NCI-H510A (cell line): ENCODE data around the gene DRC7.

Experiments used
- DNase-seq: peaks from one replicate; lab custom pipeline; 2025; lab: John Stamatoyannopoulos, UW

The DRC7 gene

DNA sequence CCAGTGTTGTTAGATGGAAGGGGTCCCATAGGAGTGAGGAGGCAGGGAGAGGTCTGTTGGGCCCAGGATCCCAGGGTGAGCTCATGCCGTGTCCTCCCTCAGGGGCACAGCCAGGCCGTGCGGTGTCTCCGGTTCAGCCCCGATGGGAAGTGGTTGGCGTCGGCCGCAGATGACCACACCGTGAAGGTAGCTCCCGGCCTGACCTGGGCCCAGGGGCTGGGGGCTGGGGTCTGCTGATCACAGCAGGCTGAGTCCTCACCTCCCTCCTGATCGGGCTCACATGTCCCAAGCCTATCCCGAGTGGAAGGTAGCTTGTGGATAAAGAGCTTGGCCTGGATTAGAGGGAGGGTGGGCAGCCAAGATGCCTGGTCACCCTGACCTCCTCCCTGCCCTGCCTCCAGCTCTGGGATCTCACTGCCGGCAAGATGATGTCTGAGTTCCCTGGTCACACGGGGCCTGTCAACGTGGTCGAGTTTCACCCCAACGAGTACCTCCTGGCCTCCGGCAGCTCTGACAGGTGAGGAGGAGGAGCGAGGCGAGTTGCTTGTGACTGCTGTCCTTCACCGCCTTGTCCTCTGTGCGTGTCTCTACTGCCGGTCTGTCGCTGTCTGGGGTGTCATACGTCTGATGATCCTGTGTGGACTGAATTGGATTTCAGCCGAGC, 57.1 kb downstream of the DRC7 start:
- DNase-seq = no peak

DNA sequence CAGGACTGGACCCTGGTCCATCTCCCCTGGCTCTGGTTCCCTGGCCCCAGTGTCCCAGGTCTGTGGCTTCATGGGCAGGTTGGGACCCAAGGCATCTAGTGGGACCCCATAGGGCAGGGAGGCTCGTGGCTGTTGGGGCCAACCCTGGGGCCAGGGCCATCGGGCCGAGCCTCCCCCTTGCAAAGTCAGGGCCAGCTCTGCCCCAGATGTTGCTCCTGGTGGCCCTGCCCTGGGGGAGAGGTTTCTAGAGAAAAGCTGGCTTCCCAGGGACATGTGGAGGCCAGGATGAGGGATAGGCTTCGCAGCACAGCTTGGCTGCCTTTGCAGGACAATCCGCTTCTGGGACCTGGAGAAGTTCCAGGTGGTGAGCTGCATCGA, 57.6 kb downstream of the DRC7 start:
- DNase-seq = no peak

DNA sequence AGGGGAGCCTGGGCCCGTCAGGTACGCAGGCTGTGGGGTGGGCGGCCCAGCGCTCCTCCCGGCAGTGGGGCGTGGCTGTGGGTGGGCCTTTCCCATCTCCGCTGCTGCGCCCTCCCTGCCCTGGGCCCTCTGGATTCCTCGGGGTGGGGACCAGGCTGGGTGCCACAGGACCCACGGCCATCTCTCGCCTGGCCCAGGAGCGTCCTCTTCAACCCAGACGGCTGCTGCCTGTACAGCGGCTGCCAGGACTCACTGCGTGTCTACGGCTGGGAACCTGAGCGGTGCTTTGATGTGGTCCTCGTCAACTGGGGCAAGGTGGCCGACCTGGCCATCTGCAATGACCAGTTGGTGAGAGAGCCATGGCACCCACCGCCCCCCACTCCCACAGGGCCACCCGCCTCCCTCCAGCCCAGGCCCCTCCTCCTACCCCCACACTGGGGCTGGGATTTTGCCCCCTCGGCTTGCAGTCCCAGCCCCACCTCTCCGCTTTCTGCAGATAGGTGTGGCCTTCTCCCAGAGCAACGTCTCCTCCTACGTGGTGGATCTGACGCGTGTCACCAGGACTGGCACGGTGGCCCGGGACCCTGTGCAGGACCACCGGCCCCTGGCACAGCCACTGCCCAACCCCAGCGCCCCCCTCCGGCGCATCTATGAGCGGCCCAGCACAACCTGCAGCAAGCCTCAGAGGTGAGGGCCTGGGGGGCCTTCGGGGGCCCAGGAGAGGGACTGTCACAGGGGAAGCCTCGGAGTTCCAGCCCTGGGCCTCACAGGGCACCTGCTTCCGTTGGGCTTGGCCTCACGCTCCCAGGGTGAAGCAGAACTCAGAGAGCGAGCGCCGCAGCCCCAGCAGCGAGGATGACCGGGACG, 58.2 kb downstream of the DRC7 start:
- no peak for DNase-seq

DNA sequence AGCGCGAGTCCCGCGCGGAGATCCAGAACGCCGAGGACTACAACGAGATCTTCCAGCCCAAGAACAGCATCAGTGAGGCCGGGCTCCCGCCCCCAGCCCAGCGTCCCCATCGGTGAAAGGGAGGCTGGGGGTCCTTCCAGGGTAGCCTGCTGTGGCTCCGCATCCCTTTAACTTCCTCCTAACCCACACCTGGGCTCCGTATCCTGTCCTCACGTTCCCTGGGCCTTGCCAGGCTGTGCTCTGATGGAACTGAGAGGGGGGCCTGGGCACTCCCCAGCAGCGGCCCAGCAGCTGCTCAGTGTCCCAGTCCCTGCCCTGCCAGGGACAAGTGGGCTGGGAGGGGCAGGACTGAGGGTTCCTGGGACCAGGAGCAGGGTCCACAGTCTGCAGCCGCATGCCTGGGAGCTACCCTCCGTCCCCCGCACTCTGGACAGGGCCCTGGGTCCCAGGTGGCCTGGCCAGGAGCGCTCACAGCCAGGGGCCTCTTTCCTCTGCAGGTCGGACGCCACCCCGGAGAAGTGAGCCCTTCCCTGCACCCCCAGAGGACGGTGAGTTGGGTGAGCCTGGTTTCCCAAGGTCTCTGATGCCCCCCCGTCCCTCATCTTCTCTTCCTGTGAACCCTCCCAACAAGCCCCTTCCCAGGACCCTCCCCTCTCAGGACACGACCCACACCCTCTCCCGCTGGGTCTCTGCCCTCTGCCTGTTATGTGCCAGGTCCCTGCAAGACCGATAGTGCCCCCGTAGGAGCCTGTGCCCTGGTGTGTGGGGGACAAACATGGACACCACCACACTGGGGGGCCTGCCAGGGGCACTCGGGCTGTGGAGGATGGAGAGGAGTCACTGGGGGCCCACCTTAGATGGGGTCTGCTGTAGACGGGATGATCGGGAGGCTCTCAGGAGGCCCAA, 59.1 kb downstream of the DRC7 start:
- no peak for DNase-seq

- no peak for DNase-seq
Measured at GRCh38 chr16:57754354-57755060, 59.9 kb downstream of the DRC7 start.

GRCh38 chr16:57755061-57755684, 60.6 kb downstream of the DRC7 start:
- no peak for DNase-seq

- DNase-seq = no peak
Measured at GRCh38 chr16:57755726-57756423, 61.3 kb downstream of the DRC7 start.

DNA sequence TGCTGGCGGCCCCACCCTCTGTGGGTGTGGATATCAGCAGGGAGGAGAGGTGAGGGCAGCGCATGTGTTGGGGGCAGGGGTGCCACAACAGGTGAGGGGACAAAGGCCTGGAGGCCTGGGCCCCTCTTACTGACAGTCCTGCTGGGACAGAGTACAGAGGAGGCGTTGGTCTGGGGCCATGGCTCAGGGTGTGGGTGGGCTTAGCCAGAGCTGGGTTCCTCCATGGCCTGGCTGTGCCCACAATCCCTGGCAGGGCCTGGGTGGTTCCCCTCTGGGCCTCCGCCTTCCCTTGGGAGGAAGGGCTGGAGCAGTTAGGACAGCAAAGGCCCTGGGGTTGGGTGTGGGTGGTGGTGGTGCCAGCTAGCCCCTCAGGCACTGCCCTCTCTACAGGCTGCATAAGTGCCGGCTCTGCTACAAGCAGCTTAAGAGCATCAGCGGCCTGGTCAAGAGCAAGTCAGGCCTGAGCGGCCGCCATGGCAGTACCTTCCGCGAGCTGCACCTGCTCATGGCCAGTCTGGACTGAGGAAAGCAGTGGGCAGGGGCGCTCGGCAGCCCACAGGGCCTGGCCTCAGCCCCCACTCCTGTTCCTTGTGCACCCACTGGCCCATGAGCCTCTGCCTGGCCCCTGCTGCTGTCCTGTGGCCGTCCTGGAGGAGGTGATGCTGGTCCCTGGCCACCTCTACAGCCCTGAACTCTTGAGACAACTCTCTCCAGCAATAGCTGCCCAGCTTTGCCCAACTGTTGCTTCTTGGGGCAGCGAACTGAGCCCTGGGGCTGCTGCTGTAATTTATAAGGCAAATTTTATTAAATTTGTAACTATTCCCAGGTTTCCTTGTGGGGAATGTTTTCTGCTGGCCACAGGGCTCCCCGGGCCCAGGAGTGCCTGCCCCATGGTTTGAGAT, 62.1 kb downstream of the DRC7 start:
- no peak for DNase-seq

DNA sequence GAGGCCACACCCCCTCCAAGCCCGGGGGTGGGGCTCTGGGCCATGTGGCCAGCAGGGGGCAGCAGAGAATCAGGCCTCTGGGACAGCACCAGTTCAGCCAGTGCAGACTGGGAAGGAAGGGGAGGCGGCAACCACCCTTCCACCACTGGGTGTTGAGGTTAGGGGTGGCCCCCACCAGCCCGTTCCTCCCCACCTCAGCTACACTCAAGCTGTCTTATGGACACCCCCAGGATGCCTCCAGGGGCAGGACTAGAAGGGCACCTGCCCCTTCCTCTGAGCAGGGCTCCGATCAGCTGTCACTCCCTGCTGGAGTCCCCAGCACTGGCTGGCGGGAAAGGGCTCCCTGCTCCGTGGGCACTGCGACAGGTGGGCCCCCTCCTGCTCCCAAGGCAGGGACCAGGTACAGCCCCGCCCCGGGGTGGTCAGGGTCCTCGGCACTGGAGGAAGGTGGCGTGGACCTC, 62.8 kb downstream of the DRC7 start:
- DNase-seq = no peak

GRCh38 chr16:57757883-57758282, 63.3 kb downstream of the DRC7 start:
- DNase-seq = no peak

- no peak for DNase-seq
Measured at GRCh38 chr16:57758331-57759117, 63.9 kb downstream of the DRC7 start.

DNA sequence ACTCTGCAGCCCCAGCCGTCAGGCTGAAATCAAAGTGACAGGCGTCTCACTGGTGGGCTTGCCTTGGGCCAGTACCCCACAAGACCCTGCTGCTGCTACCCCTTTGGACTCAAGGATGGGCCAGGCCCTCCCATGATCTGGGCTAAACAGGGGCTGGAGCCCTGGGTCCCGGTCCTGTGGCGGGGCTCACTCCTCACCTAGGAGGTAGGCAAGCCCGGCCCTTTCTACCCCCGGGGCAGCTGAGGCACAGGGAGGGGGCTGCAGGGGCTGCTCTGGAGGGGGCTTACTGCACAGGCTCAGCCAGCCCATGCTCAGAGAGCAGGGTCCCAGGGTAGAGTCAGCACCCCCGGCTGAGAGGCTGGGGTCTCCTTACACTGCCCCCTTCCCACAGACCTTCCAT, 64.5 kb downstream of the DRC7 start:
- no peak for DNase-seq

DNA sequence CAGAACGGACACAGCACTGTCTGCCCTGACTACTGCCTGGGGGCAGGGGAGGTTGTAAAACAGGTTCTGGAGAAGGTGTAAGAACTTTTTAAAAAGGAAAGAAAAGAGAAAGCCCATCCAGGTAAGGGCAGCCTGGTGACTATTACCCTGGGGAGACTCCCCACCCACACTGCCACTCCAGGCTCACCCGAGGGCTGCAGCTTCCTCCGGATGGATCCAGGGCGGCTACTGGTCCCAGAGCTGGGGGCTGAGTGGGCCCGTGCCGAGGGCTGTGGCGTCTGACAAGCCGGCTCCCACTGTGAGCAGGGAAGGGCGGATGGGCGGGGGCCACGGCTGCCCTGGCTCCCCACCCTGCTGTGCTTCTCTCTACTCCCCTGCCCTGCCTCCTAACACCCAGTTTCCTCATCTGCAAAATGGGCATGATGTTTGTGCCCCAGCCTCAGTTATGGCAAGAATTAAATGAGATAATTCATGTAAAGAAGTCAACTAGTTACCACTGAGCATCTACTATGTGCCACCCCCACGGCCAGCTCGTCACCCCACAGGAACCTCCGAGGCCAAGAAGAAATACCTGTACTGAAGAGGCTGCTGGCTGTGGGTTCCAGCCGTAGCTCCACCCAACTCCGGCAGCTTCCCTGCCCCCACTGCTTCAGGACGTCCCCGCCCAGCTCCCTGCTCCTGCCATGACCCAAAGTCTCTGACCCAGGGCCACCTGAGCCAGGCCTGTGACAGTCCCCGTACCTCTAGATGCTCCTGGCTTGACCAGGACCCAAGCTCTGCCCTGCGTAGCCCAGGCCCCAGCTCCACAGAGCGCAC, 65.1 kb downstream of the DRC7 start:
- no peak for DNase-seq

DNA sequence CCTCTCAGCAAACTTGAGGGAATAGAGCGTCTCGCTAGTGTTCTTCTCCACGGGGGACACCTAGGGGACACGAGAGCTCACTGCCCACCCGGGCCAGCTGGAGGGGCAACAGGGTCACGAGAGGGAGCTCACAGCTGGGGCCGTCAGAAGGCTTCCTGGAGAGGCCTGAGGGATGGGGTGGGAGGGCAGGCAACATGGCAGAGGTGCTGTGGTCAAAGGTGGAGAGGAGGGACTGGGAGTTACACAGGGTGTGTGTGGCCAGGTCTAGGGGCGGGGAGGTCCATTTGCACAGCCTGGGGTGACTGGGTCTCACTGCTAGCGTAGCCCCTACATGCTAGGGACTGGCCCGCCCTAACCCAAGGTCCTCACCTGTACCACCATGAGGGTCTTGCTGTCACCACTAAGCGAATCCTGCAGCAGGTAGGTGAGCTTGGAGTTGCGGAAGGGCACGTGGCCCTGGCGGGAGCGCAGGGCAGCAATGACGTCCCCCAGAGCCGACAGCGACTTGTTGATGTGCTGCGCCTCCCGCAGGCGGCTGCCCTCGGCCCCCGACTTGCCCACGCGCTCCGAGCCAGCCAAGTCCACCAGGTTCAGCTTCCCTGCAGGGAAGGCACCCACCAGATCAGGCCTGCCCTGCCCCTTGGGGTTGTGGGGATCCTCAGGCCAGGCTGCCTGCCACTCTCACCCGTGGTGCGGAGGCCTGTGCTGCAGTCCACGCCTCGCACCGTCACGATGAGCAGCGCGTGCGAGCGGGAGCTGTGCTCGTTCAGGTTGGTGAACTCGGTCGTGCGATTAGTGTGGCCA, 66.0 kb downstream of the DRC7 start:
- no peak for DNase-seq

DNA sequence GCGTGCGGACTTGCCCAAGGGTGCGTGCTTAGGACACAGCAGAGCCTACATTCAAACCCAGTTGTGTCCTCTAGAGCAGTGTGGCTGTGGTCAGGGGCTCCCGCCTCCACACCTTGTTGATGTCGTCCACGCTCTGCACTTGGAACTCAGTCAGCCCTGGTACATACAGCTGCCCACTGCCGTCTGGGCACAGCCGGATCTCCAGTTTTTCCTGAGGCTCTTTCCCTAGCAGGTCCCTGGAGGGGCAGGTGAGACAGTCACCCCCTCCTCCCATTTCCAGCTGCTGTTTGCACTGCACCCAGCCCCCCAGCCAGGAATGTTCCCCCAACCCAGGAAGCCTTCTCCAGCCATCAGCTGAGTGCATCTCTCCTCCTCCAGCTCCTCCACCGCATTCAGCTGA, 66.7 kb downstream of the DRC7 start:
- DNase-seq = no peak

DNA sequence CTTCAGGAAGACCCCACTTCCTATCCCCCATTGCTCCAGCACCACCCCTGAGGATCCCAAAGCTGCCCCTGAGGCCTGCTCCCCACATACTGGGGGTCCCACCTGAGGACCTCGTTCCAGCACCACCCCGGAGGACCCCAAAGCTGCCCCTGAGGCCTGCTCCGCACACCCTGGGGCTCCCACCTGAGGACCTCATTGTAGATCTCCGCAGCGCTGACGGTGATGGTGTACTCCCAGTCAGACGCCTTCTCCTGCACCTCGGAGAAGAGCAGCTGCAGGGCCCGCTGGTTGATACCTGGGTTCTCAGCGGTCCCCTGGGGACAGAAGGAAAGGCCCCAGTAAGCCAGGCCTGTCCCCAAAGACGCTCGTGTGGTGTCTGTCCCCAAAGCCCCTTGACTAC, 67.4 kb downstream of the DRC7 start:
- no peak for DNase-seq

DNA sequence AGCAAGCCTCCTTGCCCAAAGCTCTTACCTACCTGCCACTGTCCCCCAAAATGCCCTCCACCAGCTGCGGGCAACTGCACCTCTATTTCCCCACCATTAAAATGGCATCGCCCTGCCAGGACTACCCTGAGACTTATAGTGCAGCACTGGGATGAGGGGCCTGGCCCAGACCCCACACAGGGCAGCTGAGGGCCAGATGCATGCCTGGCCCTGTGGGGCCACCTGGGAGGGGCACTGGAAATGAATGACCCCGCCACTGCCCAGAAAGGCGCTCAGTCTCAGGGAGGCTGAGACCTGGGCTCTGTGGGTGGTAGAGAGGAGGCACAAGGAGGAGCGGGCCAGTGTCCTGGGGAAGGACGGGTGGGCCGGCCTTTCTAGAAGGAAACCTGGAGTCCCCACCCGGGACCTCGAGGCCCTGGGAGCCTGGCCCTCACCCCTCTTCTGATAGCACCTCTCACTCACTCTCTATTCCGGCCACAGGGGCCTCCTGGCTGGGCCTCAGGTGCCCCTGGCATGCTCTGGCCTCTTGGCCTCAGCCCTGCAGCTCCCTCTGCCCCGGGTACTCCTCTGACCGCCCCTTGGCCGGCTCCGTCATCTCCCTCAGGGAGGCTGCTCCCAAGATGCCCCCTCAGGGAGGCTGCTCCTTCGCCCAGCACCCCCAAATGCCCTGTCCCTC, 67.9 kb downstream of the DRC7 start:
- no peak for DNase-seq
